Kidney (tissue), 14 donors: ENCODE data around the gene AGRN. TPM values are rescaled to one million over a fixed set of nuclear protein-coding genes. Genes with fewer than 3 reads are reported as not detected.
"Not testable (repeated sequence)": the region's sequence is repeated elsewhere in the genome, so short reads cannot be mapped to it uniquely, and the experiment has no call there.

Experiments
- DNase-seq, 5 donors: peaks; one replicate each; pipeline ENCODE4 v3.0.0-alpha.2; 2013 to 2020
- FAIRE-seq: peaks from 2 replicates; lab custom pipeline; 2012; peaks lifted over from hg19 to GRCh38; lab: Jason Lieb, UNC
- H3K27ac ChIP-seq, 2 donors: one replicate each; pipeline ENCODE4 v1.7.0; 2013; ENCODE audit warnings: low read depth in 2 of 2, low read length in 2 of 2, inconsistent platforms in 1 of 2
- H3K27me3 ChIP-seq: one replicate; pipeline ENCODE4 v1.7.1; 2013; ENCODE audit warnings: low read length, inconsistent platforms; ENCODE audit not compliant: control insufficient read depth, insufficient read depth
- H3K36me3 ChIP-seq, 3 donors: one replicate each; pipeline versions ENCODE4 v1.7.0 to v1.7.1; 2013; ENCODE audit warnings: low read length in 3 of 3, control low read depth in 1 of 3, inconsistent platforms in 1 of 3; ENCODE audit not compliant: insufficient read depth in 3 of 3, control insufficient read depth in 2 of 3
- H3K4me1 ChIP-seq, 3 donors: one replicate each; pipeline versions ENCODE4 v1.7.0 to v1.7.1; 2013; ENCODE audit warnings: low read length in 3 of 3, inconsistent platforms in 1 of 3, low read depth in 1 of 3; ENCODE audit not compliant: control insufficient read depth in 2 of 3, insufficient read depth in 2 of 3
- H3K4me3 ChIP-seq, 3 donors: one replicate each; pipeline versions ENCODE4 v1.7.0 to v1.8.1; 2013; ENCODE audit warnings: low read length in 3 of 3, control low read depth in 1 of 3, inconsistent platforms in 1 of 3
- H3K9ac ChIP-seq, 3 donors: one replicate each; pipeline versions ENCODE4 v1.7.0 to v1.7.1; 2013; ENCODE audit warnings: low read length in 3 of 3, control low read depth in 1 of 3, inconsistent platforms in 1 of 3
- H3K9me3 ChIP-seq, 3 donors: one replicate each; pipeline versions ENCODE4 v1.7.0 to v1.7.1; 2013; ENCODE audit warnings: low read length in 3 of 3, control low read depth in 1 of 3, inconsistent platforms in 1 of 3; ENCODE audit not compliant: control insufficient read depth in 2 of 3, insufficient read depth in 1 of 3
- CTCF ChIP-seq: IDR thresholded peaks from 3 replicates; pipeline ENCODE4 v1.5.1; 2012; ENCODE audit warnings: mild to moderate bottlenecking, moderate library complexity, borderline replicate concordance; ENCODE audit not compliant: insufficient read depth; ENCODE audit errors: extremely low read depth
- intact Hi-C: fragments of 100-400 bp; cut with DNase I; formaldehyde crosslinking; loops from one replicate; pipeline ENCODE4 v1.11.1; 2022
- polyA plus RNA-seq: library from polyadenylated mRNA; stranded (reverse); fragments of 350-450 nt; fragmentation: Illumina TruSeq; extraction: RNeasy Lipid Tissue Mini Kit (QIAGEN cat#74804); gene quantifications from one replicate; pipeline ENCODE4 v1.2.3, GENCODE V29; 2014; ENCODE audit warnings: low read depth, low replicate concordance; ENCODE audit not compliant: insufficient read depth
- total RNA-seq: library from RNA; stranded (reverse); fragmentation: NEBNext Ultra II Directional; extraction: Animal tissue kit (Norgen Biotek cat#: 25700); gene quantifications from one replicate; pipeline ENCODE4 v1.2.1, GENCODE V29; 2021
- donor health status: control.
- donor health status: control.
- donor health status: control.
- donor health status: control.
- donor health status: control.
- donor health status: DM: yes; HTN: yes; CAD: no.
- donor health status: Normal renal cell carcinoma (clear cell type).

AGRN gene
- total and polyA plus RNA-seq, 2 donors from 2014 or later, result 78.5 to 261 TPM

DNA sequence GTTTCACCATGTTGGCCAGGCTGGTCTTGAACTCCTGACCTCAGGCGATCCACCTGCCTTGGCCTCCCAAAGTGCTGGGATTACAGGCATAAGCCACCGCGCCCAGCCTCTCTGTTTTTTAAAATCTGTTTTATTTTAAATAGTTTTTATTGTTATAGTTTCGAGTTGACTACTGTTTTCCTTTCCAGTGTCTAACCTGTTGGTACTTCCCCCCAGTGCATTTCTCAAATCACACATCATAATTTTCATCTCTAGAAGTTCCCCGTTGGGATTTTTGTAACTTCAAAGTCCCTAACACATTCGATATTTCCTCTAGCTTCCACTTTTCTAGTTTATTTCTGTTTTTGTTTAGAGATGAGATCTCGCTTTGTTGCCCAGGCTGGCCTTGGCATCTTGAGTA lies 27.6 kb upstream of the AGRN start:
- H3K9ac ChIP-seq, result no peak overlapping the region
- TF ChIP-seq CTCF, result no peak
- DNase-seq, result no peak
- intact Hi-C loops, result no loop called here
- peaks cover 0 to 4% (median 0%) of the 10 kb centered on the region in 3 donors for H3K9me3 ChIP-seq
- no peak overlapping the region for H3K4me3 ChIP-seq
- no peak overlapping the region for H3K27ac ChIP-seq
- no peaks in the 10 kb centered on the region for H3K4me1 ChIP-seq
- H3K27me3 ChIP-seq, result no peaks in the 10 kb centered on the region
- FAIRE-seq, result no peak
- no peaks in the 10 kb centered on the region for H3K36me3 ChIP-seq

DNA sequence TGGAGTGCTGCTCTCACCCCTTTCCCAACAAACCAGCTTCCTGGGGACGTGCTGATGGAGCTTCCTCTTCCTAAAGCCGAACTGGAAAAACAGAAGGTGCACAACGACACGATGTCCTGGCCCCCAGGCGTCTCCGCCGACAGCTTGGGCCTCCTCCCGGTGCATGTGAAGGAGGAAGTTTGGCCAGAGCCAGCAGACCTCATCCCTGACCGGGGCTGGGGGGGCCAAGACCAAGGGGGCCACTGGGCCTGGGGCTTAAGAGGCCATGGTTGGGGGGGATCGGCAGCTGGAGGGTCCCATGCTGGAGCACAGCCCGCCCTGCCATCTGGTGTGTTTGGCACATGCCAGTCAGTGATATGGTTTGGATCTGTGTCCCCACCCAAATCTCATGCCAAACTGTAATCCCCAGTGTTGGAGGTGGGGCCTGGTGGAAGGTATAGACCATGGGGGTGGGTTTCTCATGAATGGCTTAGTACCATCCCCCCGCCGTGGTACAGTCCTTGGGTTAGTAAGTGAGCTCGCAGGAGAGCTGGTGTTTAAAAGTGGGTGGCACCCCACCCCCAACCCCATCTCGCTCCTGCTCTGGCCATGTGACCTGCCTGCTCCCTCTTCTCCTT lies 26.4 kb upstream of the AGRN start:
- Histone ChIP-seq H3K27me3 (no peaks in the 10 kb centered on the region), H3K36me3 (no peaks in the 10 kb centered on the region), H3K4me3 (no peak overlapping the region), H3K4me1 (peaks cover 0 to 2% (median 0%) of the 10 kb centered on the region in 3 donors), H3K9me3 (peaks cover 0 to 4% (median 0%) of the 10 kb centered on the region in 3 donors), H3K9ac (no peak overlapping the region), H3K27ac (no peak overlapping the region)
- FAIRE-seq, result no peak
- DNase-seq, result peak in 1 of 5 donors; percentile 68
- no peak for TF ChIP-seq CTCF
- intact Hi-C loops, result no loop called here

GRCh38 chr1:994546-994945 lies 25.4 kb upstream of the AGRN start:
- H3K27me3 ChIP-seq, intact Hi-C loops, H3K9ac ChIP-seq, FAIRE-seq, H3K9me3 ChIP-seq, H3K27ac ChIP-seq, H3K4me3 ChIP-seq, H3K4me1 ChIP-seq, H3K36me3 ChIP-seq: not testable (repeated sequence)
- peak in 2 of 5 donors; percentile 29 to 32 for DNase-seq

DNA sequence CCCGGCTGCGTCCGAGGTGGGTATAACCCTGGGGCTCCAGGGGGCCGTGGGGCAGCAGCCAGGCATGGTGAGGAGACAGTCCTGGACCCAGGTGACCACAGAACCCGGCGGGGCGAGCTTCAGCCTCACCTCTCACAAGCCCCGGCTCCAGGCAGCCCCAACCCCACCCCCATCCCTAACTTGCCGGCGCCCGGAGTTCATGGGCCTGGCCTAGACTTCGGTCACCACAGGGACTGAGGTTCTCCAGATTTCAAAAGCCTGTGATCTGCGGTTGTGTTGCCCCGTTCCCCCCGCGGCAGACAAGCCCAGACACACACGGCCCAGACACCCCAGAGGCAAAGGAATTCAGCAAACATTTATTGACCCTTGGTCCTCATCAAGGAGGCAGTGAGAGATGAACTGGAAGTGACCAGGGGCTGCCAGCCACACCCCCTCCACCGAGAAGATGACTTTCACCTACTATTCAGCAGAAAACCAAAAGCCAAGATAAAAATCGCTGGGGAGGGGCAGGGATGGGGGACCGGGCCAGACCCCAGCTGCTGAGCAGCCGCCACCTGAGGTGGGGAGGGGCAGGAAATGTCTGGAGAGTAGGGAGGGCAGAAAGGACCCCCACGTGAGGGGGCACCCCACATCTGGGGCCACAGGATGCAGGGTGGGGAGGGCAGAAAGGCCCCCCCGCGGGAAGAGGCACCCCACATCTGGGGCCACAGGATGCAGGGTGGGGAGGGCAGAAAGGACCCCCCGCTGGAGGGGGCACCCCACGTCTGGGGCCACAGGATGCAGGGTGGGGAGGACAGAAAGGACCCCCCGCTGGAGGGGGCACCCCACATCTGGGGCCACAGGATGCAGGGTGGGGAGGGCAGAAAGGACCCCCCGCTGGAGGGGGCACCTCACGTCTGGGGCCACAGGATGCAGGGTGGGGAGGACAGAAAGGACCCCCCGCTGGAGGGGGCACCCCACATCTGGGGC lies 24.0 kb upstream of the AGRN start:
- no peaks in the 10 kb centered on the region for H3K27me3 ChIP-seq
- no peak overlapping the region for H3K27ac ChIP-seq
- peak in 2 of 5 donors; percentile 53 to 70 for DNase-seq
- H3K4me1 ChIP-seq, result peaks cover 0 to 6% (median 0%) of the 10 kb centered on the region in 3 donors
- no peak overlapping the region for H3K4me3 ChIP-seq
- H3K9ac ChIP-seq, result no peak overlapping the region
- H3K36me3 ChIP-seq, result no peaks in the 10 kb centered on the region
- FAIRE-seq, result no peak
- peaks cover 0 to 4% (median 0%) of the 10 kb centered on the region in 3 donors for H3K9me3 ChIP-seq
- TF ChIP-seq CTCF, result no peak
- intact Hi-C loops, result no loop called here
